ENCODE data around the gene ZC3HAV1.
A peak's percentile ranks its signal among the peaks of the same experiment; 100 is the strongest.
"Not testable (repeated sequence)": the region's sequence is repeated elsewhere in the genome, so short reads cannot be mapped to it uniquely, and the experiment has no call there.

ZC3HAV1 gene

GRCh38 chr7:139047970-139048369 lies 61.5 kb downstream of the ZC3HAV1 start:
- no peak for DNase-seq

- peak; percentile 50 for DNase-seq
Measured at GRCh38 chr7:139046143-139046542, 63.4 kb downstream of the ZC3HAV1 start.

DNA sequence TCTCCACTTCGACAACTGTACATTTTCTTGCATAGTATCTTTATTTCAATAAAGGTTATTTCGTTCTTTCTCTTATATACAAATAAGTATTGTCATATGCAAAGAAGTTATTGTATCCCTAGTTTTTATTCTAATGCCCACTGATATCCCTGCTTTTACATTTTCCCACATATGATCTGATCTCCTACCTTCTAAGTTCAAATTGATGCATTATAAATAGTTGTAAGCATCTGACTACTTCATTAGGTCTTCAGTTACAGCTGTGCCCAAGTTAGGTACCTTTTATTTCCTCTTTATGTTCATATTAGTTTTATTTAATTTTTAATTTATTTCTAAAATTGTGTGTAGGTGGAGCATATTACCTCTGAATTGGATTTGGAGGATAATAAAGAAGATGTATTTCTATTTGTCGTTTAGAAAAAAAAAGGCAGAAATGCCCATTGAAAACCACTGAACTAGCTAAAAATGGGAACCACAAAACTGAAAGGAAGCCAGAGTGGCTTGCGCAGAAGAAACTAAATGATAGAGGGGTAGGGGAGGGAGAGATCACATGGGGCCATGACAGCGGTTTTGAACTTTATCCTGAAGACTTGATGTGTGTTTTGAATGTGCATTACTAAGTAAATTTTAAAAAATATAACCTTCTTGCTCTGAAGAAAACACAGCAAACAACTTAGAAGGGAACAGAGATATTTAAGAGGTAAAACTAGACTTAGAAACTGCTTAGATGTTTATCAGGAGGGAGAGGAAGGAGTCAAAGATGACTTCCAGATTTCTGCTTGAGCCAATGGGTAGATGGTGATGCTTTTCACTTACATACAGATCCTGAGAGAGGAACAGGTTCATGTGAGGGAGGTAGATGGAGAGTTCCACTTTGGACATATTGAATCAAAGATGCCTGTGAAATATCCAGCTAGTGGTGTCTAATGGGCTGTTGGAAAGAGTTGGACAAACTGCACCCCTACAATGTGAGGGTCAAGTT lies 64.4 kb downstream of the ZC3HAV1 start:
- no peak for DNase-seq

- DNase-seq, result peak; percentile 11
Measured at GRCh38 chr7:139043823-139044812, 65.4 kb downstream of the ZC3HAV1 start.

GRCh38 chr7:139041378-139042085 lies 68.0 kb downstream of the ZC3HAV1 start:
- DNase-seq, result no peak

DNA sequence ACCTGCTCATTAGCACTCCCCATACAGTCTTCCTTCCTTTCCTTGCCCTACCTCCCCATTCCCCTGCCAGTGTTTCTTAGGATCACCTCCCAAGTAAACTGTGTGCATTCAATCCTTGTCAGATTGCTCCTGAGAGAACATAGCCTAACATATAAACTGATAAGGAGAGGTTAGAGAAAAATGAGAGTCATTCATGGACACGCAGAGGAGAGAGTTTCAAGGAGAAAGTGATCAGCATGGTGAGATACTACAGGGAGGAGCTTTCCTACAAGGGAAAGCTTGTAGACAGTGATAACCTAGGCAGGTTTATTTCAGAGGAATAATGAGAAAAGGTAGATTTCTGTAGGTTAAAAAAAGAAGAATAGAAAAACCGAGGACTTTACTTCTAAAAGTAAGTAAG lies 70.8 kb downstream of the ZC3HAV1 start:
- no peak for DNase-seq

DNA sequence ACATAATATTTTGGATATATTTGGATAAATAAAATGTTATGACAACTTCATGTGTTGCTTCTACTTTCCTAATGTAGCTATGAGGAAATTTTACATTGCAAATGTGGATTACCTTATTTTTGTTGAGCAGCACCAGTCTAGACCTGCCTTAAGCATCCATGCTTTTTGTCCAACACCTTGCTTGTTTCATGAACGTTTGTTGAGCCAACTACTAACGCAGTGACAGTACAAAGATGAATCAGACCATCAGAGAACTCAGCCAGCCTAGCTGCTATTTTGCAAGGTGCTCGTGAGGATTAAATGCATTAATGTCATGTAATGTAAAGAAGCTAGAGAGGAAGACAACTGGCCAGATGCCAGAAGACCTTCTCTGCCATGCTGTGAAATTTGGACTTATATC lies 72.6 kb downstream of the ZC3HAV1 start:
- DNase-seq, result no peak

DNA sequence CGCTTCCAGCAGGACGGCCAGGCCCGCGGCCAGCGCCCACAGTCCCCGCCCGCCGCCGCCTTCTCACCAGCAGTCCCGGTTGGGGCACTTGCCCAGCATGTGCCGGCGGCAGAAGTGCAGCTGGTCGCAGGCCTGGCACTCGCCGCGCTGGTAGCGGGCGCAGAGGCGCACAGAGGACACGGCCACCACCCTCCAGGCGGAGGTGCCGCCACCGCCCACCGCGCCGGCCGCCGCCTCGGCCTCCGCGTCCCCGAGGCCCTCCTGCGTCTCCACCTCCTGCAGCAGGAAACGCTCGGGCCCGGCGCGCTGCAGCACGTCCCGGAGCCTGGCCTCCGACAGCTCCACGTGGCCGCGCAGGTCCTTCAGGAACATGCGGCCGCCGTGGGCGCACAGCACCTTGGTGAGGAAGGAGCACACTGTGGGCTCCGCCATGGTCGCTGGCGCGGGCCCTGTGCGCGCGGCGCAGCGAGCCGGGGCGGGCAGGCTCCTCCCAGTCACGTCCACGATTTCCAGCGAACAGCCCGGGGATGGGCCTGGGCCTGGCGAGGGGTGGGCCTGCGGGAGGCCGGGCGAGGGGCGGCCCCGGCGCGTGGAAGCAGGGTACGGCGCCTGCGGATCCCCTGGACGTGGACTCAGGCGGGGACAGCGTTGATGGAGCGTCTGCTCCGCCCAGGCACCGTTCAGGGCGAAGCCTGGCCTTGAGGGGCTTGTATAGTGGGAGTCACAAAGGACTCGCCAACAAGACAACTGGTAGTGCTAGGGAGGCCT lies 73.8 kb downstream of the ZC3HAV1 start, which contains the start of gene ZC3HAV1L:
Gene ZC3HAV1L, minus strand, starts transcription at position 457 of the 768 bp plus-strand sequence. Its CDS starts 25 bp downstream, at position 432.
- peak; percentile 76 for DNase-seq

DNA sequence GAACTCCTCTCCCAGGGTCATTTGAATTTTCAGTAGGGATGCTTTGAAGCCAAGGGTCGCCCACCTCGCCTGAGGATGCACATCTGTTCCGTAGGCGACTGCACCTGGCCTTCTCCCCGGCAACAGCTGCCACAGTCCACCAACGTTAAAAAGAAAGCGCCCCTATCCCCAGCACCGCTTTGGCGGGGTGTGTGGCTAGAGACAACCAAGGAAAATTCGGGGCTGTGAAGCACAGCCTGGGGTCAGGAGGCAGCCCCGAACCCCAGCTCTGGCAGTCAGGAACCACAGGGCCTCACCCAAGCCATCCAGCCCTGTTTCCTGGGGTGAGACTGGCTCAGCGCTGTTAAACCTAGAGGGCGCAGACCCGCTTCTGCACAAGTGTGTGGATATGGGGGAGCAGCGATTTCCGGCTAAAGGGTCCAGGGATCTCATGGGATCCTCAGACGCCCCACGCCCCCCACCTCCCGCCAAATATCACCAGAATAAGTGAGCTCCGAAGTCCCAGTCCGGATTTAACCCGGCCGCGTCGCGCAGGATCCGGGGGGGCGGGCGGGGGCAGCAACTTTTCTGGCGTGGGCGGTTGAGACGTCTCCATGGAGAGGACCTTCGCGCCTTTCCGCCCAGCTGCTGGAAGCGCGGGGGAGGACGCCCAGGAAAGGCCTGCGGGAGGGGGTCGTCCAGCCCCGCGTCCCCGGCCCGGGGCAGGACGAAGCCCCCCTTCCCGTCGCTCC lies 74.5 kb downstream of the ZC3HAV1 start:
- peak; percentile 11 for DNase-seq

DNA sequence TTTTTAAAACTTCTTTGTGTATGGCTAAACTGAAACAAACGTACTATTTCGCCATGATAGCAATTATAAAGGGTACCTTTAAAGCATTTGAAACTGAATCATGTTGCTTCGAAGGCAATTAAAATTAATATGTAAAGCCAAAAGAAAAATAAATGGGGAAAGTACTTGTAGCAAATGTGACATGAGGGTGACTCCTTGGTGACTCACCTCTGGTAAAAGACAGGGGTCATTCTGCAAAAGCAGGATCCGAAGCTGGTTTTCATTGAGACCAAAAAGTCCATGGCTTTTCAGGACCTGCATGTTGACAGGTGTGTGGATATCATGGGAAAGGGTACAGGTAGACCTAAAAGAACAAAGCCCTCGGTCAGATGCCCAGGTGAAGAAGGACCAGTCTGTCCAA lies 75.2 kb downstream of the ZC3HAV1 start:
- no peak for DNase-seq

DNA sequence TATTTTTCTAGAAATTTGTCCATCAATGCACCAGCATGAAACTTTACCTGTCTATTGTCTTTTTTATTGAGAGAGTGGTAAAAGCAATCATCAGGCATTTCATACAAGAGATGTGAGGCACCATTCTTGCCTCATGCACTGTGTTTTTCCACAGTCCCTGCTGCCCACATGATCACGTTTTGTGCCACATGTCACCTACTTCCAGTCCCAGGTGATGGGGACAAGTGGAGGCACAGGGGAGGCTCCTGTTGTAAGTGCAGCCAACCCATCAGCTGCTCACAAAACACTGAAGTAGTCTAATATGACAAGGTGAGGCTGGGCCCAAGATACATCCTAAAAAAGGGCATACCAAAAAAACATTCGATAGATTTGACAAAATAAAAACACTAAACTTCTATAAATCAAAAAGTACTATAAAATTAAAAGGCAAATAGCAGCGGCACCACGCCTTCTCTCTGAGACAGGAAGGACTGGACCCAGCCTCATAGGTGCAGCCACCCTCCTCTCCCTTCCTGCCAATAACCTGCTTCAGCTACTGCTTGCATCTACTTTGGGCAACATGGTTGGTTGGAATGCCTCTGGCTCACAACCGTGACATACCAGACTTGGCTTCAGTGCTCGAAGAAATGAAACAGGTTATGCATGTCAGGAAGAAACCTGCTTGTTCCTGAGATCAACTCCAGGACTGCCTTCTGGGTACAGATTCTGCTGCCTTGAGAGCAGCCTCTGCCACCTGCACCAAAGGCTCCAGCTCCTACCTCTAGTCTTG lies 76.0 kb downstream of the ZC3HAV1 start:
- DNase-seq, result no peak

DNA sequence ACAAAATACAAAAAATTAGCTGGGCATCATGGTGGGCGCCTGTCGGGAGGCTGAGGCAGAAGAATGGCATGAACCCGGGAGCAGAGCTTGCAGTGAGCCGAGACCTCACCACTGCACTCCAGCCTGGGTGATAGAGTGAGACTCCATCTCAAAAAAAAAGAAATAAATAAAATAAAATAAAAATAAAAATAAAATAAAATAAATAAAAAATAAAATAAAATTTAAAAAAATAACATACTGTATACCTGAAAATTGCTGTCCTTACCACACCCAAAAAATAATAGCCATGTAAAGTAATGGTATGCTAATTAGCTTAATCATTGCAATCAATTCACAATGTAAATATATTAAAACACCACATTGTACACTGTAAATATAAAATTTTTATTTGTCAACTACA lies 77.0 kb downstream of the ZC3HAV1 start:
- DNase-seq, result no peak

GRCh38 chr7:139029353-139029752 lies 80.2 kb downstream of the ZC3HAV1 start:
- DNase-seq, result no peak

DNA sequence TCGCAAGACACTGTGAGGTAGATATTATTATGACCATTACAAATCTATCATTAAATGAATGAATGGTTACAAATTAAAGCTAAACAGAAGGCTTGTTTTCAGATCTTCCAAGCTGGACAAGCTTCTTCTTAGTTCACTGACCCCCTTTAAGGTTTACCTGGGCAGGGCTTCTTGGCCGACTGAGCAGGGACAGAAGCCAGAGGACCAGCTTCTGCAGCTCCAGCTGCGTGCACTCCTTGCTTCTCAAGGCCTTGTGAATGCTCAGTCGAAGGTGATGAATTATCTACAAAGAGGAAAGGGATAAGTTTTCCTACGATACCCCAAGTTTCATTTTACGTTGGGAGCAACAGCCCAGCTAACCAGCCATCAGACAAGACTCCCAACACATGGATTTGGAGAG lies 83.0 kb downstream of the ZC3HAV1 start:
- no peak for DNase-seq

GRCh38 chr7:139025861-139026260 lies 83.7 kb downstream of the ZC3HAV1 start:
- DNase-seq, result not testable (repeated sequence)

- no peak for DNase-seq
Measured at GRCh38 chr7:139023076-139023475, 86.4 kb downstream of the ZC3HAV1 start.

DNA sequence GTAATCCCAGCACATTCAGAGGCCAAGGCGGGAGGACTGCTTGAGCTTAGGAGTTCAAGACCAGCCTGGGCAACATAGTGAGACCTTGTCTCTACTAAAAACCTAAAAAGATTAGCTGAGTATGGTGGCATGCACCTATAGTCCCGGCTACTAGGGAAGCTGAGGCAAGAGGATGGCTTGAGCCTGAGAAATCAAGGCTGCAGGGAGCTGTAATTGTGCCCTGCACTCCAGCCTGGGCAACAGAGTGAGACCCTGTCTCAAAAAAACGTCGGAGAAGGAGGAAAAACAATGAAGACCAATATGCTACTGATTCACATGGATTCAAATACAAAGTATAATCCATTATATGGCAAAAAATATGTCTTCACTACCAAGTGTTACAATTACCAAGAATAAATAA lies 87.2 kb downstream of the ZC3HAV1 start:
- DNase-seq, result no peak

GRCh38 chr7:139018910-139019309 lies 90.6 kb downstream of the ZC3HAV1 start:
- no peak for DNase-seq

GRCh38 chr7:139016931-139017511 lies 92.5 kb downstream of the ZC3HAV1 start:
- peak; percentile 67 for DNase-seq

DNA sequence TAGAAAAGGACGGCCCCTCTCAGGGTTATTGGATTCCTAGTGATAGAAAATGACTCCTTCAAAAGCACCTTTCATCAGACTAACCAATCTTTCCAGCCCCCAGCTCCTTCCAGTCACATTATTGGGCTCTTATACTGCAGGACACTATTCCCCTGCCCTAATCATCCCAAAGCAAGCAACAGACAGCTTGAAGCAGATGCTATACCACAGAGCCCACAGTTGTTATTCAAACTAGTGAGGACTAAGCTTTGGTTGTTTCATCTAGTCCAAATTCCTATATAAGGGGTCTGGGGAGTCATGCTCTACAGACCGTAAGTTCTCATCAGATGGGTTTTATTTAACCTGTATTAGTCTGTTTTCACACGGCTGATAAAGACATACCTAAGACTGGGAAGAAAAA lies 98.1 kb downstream of the ZC3HAV1 start:
- DNase-seq, result no peak
